ENCODE data around the gene AMDHD1. TPM values are rescaled to one million over a fixed set of nuclear protein-coding genes. Genes with fewer than 3 reads are reported as not detected.

AMDHD1 gene
- total and polyA plus RNA-seq, 2 donors (not counting 3 experiments of a cell fraction or from before 2014, with no cell fraction given) = not detected

GRCh38 chr12:96014943-96015599 is 71.9 kb downstream of the AMDHD1 start:
- H4K20me1 ChIP-seq (replicated peaks; ENCODE audit: control insufficient read depth, extremely low read depth, insufficient read depth, low read length) = no peaks in the 10 kb centered on the region
- BruUV-seq (replicated peaks) = no TSS peak
- FAIRE-seq = no peak

More at GRCh38 chr12:96014943-96015599, 71.9 kb downstream of the AMDHD1 start:
- no peak overlapping the region for H3K27ac ChIP-seq (ENCODE audit: insufficient read depth, low read depth, low read length)
- H2AFZ ChIP-seq (ENCODE audit: low read depth, low read length) = no peak overlapping the region
- H3K79me2 ChIP-seq (ENCODE audit: control insufficient read depth, insufficient read depth, low read length) = no peaks in the 10 kb centered on the region
- no peak overlapping the region for H3K4me2 ChIP-seq (ENCODE audit: insufficient read depth, low read length)
- H3K27me3 ChIP-seq (ENCODE audit: control insufficient read depth in 2 of 2, insufficient read depth in 2 of 2, low read length in 2 of 2) = no peaks in the 10 kb centered on the region
- no peak overlapping the region for H3K9ac ChIP-seq (replicated peaks; ENCODE audit: extremely low read depth, insufficient read depth, low read length)
- POLR2A ChIA-PET = no interaction called here
- peaks cover 3 to 11% of the 10 kb centered on the region in 2 experiments for H3K36me3 ChIP-seq (ENCODE audit: control insufficient read depth in 2 of 2, extremely low read depth in 1 of 2, insufficient read depth in 2 of 2, low read length in 2 of 2)
- H3K4me3 ChIP-seq (replicated peaks in 1 of 3; ENCODE audit: insufficient read depth in 1 of 3, low read depth in 1 of 3, low read length in 3 of 3) = no peak overlapping the region
- CTCF ChIA-PET = interaction anchor here (0.6 to 1.4 kb wide), 3 partner anchors 18 to 201 kb away, joined by 3 to 4 read pairs (median 3); no protein-coding TSS in a partner anchor
- DNase-seq (ENCODE audit: low read depth, low spot score) = no peak
- no peaks in the 10 kb centered on the region for H3K9me1 ChIP-seq (replicated peaks; ENCODE audit: control insufficient read depth, extremely low read depth, insufficient read depth, low read length)
- TF ChIP-seq GATA2 (IDR thresholded peaks at IDR 0.05; ENCODE audit: insufficient read depth, insufficient read length, low read depth, low read length) (no peak), MYC (IDR thresholded peaks at IDR 0.05; ENCODE audit: low read depth, low read length) (no peak), EZH2 (IDR thresholded peaks at IDR 0.05; ENCODE audit: borderline replicate concordance, low read depth, low read length, severe bottlenecking) (no peak), JUN (IDR thresholded peaks at IDR 0.05; ENCODE audit: borderline replicate concordance, insufficient read depth, insufficient read length, low read depth) (no peak), FOS (IDR thresholded peaks at IDR 0.05; ENCODE audit: borderline replicate concordance, insufficient read depth, low read length) (no peak), POLR2A (IDR thresholded peaks at IDR 0.05; ENCODE audit: low read depth, low read length) (no peak), POLR2AphosphoS5 (IDR thresholded peaks at IDR 0.05; ENCODE audit: insufficient read depth, low read depth, low read length) (no peak), CTCF (IDR thresholded peaks at IDR 0.05; ENCODE audit: extremely low read depth in 1 of 2, insufficient read depth in 1 of 2, low read depth in 1 of 2, low read length in 2 of 2) (no peak)
- TF ChIP-seq, protein P1, sequence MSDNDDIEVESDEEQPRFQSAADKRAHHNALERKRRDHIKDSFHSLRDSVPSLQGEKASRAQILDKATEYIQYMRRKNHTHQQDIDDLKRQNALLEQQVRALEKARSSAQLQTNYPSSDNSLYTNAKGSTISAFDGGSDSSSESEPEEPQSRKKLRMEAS (IDR thresholded peaks at IDR 0.05; ENCODE audit: insufficient read depth, insufficient read length) = no peak
- H3K9me3 ChIP-seq (replicated peaks; ENCODE audit: control insufficient read depth, insufficient read depth, low read length) = no peaks in the 10 kb centered on the region
- no peaks in the 10 kb centered on the region for H3K4me1 ChIP-seq (ENCODE audit: control insufficient read depth, extremely low read depth, insufficient read depth, low read length)
- intact Hi-C loops (cut with micrococcal nuclease) = no loop called here
- dilution Hi-C loops (cut with MboI; ENCODE audit: extremely low pct_ligation_motif_present, low sequenced_read_pairs) = no loop called here
